Activated CD4-positive, alpha-beta T cell treated with anti-CD3 and anti-CD28 coated beads, Interleukin-2, amount 10 ng/mL, durations not matched to agents 7 days and 5 days (primary cell): ENCODE data around the gene KIF16B. TPM values are rescaled to one million over a fixed set of nuclear protein-coding genes. Genes with fewer than 3 reads are reported as not detected.

Experiments used
- CTCF ChIA-PET: fragments of 350-600 bp; sonication (Branson Sonifier 250); formaldehyde crosslinking; loops from one replicate; lab custom pipeline; 2021; ENCODE audit warnings: antibody characterized with exemption; lab: Charles Lee
- POLR2A ChIA-PET: fragments of 350-600 bp; sonication (Branson Sonifier 250); formaldehyde crosslinking; loops from one replicate; lab custom pipeline; 2021; ENCODE audit warnings: antibody characterized with exemption; lab: Charles Lee
- DNase-seq: peaks from one replicate; pipeline ENCODE4 v3.0.0-alpha.2; 2020
- H3K27ac Mint-ChIP-seq: one replicate; pipeline ENCODE4 v1.8.0; 2021; ENCODE audit warnings: mild to moderate bottlenecking, moderate library complexity, mixed read lengths
- H3K27me3 Mint-ChIP-seq: one replicate; pipeline ENCODE4 v1.8.0; 2021; ENCODE audit warnings: mixed read lengths
- H3K36me3 Mint-ChIP-seq: one replicate; pipeline ENCODE4 v1.8.0; 2021; ENCODE audit warnings: low read depth, mixed read lengths
- H3K4me1 Mint-ChIP-seq: one replicate; pipeline ENCODE4 v1.8.0; 2021; ENCODE audit warnings: mixed read lengths
- H3K4me3 Mint-ChIP-seq: one replicate; pipeline ENCODE4 v1.8.0; 2021; ENCODE audit warnings: mild to moderate bottlenecking, moderate library complexity, mixed read lengths
- H3K9me3 Mint-ChIP-seq: one replicate; pipeline ENCODE4 v1.8.0; 2021; ENCODE audit warnings: mixed read lengths
- total RNA-seq, 2 experiments: library from RNA; stranded (reverse); gene quantifications; one replicate each; pipeline ENCODE4 v1.2.3, GENCODE V29; 2021

Gene KIF16B
- total RNA-seq, 2 experiments from 2014 or later = 9.4 to 10.3 TPM

DNA sequence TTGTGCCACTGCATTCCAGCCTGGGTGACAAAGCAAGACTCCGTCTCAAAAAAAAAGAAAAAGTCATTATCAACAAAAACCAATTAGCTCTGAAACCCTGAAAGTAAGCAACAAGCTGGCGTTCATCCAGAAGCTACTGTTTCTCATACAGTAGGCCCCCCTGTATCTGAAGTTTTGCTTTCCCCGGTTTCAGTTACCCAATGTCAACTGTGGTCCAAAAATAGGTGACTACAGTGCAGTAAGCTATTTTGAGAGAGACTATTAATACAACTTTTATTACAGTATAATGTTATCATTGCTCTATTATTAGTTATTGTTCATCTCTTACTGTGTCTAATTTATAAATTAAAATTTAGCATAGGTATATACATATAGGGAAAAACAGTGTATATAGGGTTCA is 135.1 kb downstream of the KIF16B start:
- Mint-ChIP-seq H3K4me3 (no peak overlapping the region), H3K4me1 (peaks cover 9% of the 10 kb centered on the region), H3K27me3 (no peaks in the 10 kb centered on the region), H3K36me3 (peaks cover 8% of the 10 kb centered on the region), H3K27ac (no peak overlapping the region), H3K9me3 (peaks cover 14% of the 10 kb centered on the region)
- no peak for DNase-seq
- ChIA-PET POLR2A (no interaction called here), CTCF (interaction anchor here (0.7 kb wide), 1 partner anchor 23 kb away, joined by 4 read pairs; no protein-coding TSS in a partner anchor)

DNA sequence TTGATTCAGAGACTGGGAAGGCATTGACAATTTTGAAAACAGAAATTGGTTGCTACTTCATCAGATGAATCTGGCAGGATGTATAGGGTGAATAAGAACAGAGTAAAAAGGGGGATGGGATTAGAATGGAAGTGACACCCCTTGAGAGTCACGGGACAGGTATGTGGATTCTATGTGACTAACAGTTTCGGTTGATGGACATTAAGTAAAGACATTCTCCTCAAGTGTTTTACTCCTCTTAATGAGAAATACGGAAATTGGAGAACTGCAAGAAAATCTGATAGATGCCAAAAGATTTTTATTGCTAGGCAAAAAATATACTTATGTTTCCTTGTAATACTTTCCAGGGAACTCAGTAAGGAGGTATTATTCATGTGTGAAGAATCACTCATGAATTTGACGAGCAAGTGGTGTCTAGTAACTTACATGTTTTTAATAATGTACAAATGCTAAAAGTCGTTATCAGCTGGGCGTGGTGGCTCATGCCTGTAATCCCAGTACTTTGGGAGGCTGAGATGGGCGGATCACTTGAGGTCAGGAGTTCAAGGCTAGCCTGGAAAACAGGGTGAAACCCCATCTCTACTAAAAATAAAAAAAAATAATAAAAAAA is 135.8 kb downstream of the KIF16B start:
- no peak overlapping the region for H3K27ac Mint-ChIP-seq
- peaks cover 14% of the 10 kb centered on the region for H3K9me3 Mint-ChIP-seq
- CTCF ChIA-PET = interaction anchor here (0.7 kb wide), 1 partner anchor 22 kb away, joined by 4 read pairs; no protein-coding TSS in a partner anchor

DNA sequence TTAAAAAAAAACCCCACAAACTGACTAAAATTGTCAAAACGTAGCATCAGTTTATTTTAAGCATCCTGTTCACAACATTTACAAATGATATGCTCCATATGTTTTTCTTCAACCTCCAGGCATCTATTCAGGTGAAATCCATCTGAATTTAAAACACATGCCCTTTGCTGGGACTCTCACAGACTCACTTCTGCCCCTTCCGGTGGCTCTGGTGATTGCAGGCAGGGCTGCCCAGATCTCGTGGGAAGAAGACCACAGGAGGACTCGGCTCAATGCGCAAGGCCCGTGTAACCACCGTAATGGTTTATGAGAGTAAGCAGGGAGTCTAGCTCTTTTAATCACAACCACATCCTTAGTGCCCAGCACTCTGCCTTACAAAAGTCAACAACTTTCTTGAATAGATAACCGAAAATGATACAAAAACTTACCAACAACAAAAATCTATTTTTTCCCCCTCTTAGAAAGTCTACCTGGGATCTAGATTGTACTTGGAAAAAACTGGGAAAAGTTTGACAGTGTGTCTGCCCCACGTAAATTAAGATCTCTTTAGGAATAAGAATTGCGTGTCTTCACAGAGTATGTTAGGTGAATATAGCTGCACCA is 139.1 kb downstream of the KIF16B start:
- Mint-ChIP-seq H3K4me1 (peaks cover under 1% of the 10 kb centered on the region), H3K4me3 (no peak overlapping the region), H3K27me3 (no peaks in the 10 kb centered on the region), H3K9me3 (peaks cover 5% of the 10 kb centered on the region), H3K36me3 (peaks cover 4% of the 10 kb centered on the region), H3K27ac (no peak overlapping the region)
- ChIA-PET POLR2A (no interaction called here), CTCF (no interaction called here)
- peak; percentile 38 for DNase-seq

More for the DNA sequence above, 135.8 kb downstream of the KIF16B start:
- H3K4me3 Mint-ChIP-seq = no peak overlapping the region
- no peaks in the 10 kb centered on the region for H3K27me3 Mint-ChIP-seq
- DNase-seq = no peak
- peaks cover 9% of the 10 kb centered on the region for H3K4me1 Mint-ChIP-seq
- H3K36me3 Mint-ChIP-seq = peaks cover 8% of the 10 kb centered on the region
- POLR2A ChIA-PET = no interaction called here

DNA sequence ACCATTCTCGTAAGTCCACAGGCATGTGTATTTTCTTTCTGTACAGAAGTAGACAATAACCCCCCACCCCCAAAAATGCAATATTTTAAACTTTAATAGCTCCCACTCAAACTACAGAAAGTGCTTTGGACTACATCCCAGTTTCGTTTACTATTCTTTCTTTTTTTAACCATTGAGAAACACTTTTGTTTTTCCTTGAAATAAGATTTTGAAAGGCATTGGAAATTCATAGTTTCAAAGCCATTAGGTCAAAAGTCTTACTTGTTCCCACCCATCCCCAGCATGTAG is 140.0 kb downstream of the KIF16B start:
- ChIA-PET CTCF (interaction anchor here (0.7 kb wide), 1 partner anchor 28 kb away, joined by 3 read pairs; no protein-coding TSS in a partner anchor), POLR2A (no interaction called here)
- Mint-ChIP-seq H3K4me1 (no peaks in the 10 kb centered on the region), H3K27me3 (no peaks in the 10 kb centered on the region), H3K9me3 (no peaks in the 10 kb centered on the region), H3K36me3 (peaks cover 2% of the 10 kb centered on the region), H3K4me3 (no peak overlapping the region), H3K27ac (no peak overlapping the region)
- DNase-seq = no peak

DNA sequence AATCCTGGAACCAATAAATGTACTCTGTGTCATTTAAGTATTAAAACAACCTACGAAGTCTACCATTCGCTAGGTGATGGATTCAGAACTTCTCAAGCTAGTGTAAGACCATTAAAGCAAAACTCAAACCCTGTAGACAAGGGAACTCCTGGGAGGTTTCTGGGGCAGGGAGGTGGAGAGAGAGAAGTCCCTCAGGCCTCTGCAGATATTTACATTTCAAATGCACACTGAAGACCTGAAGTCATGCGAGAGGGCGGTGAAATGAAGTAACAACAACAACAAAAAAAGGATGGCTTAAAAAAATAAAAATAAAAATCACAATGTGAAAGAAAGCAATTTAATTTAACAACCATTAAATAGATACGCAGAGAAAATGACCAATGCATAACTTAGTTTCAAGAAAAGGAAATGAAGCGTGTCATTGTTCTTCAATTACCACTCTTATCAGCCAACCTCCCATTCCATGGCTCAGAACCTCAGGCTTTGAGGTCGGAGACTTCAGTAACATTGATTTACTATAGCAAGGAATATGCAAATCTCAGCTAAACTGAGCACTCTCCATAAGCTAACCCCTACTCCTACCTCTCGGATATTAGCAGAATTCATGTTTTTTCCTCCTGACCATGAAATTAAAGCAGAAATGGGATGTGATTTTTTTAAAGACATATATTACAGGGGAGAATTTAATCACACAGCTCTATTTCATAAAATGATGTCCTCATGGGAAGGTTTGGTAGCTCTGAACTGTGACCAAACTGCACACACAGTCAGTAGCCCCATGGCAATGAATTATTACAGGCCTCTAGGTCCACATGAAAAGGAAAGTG is 140.6 kb downstream of the KIF16B start:
- CTCF ChIA-PET = interaction anchor here (0.7 kb wide), 1 partner anchor 28 kb away, joined by 3 read pairs; no protein-coding TSS in a partner anchor
- H3K4me3 Mint-ChIP-seq = no peak overlapping the region
- H3K9me3 Mint-ChIP-seq = no peaks in the 10 kb centered on the region
- POLR2A ChIA-PET = no interaction called here
- no peaks in the 10 kb centered on the region for H3K4me1 Mint-ChIP-seq
- peaks cover 2% of the 10 kb centered on the region for H3K36me3 Mint-ChIP-seq
- H3K27me3 Mint-ChIP-seq = no peaks in the 10 kb centered on the region
- no peak for DNase-seq
- no peak overlapping the region for H3K27ac Mint-ChIP-seq

DNA sequence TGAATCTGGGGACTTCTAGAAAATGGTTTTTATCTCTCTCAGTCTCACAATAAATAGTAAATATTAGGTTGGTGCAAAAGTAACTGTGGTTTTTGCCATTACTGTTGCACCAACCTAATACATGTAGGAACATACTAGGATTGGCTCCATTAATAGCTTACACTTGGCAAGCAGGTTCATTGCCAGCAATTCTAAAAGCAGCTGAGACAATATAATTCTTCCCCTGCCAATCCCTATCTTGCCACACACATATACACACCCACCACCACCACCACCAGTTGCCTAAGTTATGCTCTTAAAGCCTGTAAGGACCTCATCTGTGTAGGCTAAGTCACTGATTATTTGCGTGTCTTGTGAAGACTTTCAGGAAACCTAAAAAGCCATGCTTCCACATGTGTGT is 145.1 kb downstream of the KIF16B start:
- Mint-ChIP-seq H3K27ac (no peak overlapping the region), H3K9me3 (no peaks in the 10 kb centered on the region), H3K27me3 (no peaks in the 10 kb centered on the region), H3K36me3 (peaks cover 14% of the 10 kb centered on the region), H3K4me1 (no peaks in the 10 kb centered on the region), H3K4me3 (no peak overlapping the region)
- ChIA-PET POLR2A (no interaction called here), CTCF (no interaction called here)
- no peak for DNase-seq

DNA sequence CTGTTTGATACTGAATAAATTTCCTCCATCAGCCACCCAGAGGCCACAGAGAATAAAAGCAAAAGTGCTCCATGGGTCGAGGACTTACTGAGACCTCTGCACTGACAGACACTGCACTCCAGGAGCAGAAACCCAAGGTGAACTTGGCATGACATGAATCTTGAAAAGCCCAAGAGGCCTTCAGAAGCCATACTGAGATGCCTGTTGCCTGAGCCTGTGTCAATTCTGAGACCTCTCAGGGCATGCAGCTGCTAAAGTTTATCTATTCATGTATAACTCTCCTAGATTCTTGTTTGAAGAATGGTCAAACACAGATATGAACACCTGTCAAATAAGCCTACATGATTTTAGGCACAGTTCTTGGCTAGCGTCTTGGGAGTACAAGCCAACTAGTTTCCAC is 145.7 kb downstream of the KIF16B start:
- no peaks in the 10 kb centered on the region for H3K9me3 Mint-ChIP-seq
- H3K4me3 Mint-ChIP-seq = no peak overlapping the region
- ChIA-PET CTCF (no interaction called here), POLR2A (no interaction called here)
- H3K27me3 Mint-ChIP-seq = no peaks in the 10 kb centered on the region
- peaks cover 14% of the 10 kb centered on the region for H3K36me3 Mint-ChIP-seq
- DNase-seq = no peak
- H3K4me1 Mint-ChIP-seq = no peaks in the 10 kb centered on the region
- H3K27ac Mint-ChIP-seq = no peak overlapping the region

DNA sequence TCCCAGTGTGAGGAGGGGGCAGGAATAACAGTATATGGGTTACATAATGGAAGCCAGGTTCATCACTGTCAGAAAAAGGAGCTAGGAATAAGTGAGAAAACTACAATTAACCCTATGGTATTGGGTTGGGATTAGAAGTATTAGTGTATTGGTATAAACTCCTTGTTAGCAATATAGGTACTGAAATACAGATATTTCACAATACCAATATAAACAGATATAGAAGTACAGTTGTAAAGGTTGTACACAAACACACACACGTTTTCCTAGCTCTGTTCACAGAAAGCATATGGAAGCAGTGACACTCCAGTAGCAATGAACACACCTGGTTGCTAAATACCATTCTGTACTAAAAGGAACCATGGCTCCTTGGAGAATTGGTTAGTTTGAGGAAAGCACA is 148.5 kb downstream of the KIF16B start:
- Mint-ChIP-seq H3K4me1 (no peaks in the 10 kb centered on the region), H3K9me3 (no peaks in the 10 kb centered on the region), H3K27me3 (no peaks in the 10 kb centered on the region), H3K36me3 (peaks cover 14% of the 10 kb centered on the region), H3K27ac (no peak overlapping the region), H3K4me3 (no peak overlapping the region)
- POLR2A ChIA-PET = no interaction called here
- no peak for DNase-seq
- CTCF ChIA-PET = no interaction called here

DNA sequence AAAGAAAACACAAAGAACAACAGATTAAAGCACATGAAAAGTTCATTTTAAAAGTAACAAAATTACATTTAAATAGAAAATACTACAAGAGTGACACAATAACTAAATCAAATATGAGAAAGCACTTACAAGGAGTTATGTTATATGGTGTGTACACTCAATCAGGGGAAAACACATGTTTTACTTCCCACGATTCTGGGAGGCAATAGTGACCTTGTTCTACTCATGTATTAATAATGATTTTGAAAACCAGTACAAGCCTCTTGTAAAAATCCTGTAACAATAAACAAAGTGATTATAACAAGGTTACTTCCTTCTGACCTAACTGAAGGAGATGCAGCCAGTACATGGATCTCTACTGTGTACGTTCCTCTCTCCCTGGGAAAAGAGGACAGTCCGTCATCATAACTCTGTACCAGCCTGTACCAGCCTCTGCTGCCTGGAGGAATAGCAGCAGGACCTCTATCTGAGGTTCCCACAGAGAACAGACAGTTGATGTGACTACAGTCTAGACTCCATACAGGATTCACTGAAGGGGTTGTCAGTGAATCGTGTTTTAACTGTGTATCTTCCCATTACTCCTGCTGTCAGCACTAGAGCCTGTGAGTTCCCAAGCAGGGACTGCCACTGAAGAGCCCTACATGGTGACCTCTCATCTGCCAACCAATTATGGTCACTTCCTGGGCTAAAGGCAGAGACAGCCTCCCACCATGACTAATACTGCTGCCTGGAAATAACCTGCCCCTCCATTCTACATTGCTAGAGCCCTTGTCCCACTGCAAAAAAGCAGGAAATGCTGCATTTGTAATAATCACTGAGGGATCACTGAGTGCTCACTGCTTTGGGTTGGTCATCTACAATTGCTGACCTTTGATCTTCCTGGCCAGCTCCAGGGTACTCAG is 149.7 kb downstream of the KIF16B start:
- no peaks in the 10 kb centered on the region for H3K4me1 Mint-ChIP-seq
- no peak overlapping the region for H3K4me3 Mint-ChIP-seq
- ChIA-PET POLR2A (no interaction called here), CTCF (no interaction called here)
- H3K27me3 Mint-ChIP-seq = no peaks in the 10 kb centered on the region
- H3K9me3 Mint-ChIP-seq = no peaks in the 10 kb centered on the region
- H3K36me3 Mint-ChIP-seq = peaks cover 16% of the 10 kb centered on the region
- no peak for DNase-seq
- H3K27ac Mint-ChIP-seq = no peak overlapping the region

DNA sequence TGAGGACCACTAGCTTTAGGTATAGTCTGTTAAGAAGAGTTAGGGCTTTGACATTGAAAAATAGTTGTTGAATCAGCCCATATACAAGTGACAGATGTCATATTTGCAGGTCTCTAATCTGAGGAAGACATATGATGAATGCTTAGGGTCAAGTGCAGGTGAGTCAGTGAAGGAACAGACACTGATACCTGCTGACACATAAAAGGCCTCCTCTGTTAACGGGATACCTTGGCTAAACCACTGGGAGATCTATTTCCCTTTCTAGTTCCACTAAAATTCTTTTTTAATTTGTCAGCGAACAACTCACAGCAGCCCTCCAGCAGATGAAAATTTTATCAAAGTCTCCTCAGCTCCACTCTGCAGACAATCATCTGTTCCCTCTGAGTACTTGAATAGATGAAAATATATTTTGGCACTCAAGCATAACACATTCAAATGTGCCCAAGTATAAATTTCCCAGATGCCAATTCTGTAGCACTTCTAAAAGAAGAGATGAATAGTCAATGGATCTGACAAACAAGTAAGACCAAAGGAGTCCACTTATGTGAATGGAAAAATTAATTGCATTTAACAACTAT is 154.0 kb downstream of the KIF16B start:
- Mint-ChIP-seq H3K4me1 (no peaks in the 10 kb centered on the region), H3K9me3 (no peaks in the 10 kb centered on the region), H3K27ac (no peak overlapping the region), H3K27me3 (no peaks in the 10 kb centered on the region), H3K4me3 (no peak overlapping the region), H3K36me3 (peaks cover 3% of the 10 kb centered on the region)
- DNase-seq = no peak
- ChIA-PET CTCF (interaction anchor here (0.7 kb wide), 1 partner anchor 8 kb away, joined by 3 read pairs; no protein-coding TSS in a partner anchor), POLR2A (no interaction called here)

DNA sequence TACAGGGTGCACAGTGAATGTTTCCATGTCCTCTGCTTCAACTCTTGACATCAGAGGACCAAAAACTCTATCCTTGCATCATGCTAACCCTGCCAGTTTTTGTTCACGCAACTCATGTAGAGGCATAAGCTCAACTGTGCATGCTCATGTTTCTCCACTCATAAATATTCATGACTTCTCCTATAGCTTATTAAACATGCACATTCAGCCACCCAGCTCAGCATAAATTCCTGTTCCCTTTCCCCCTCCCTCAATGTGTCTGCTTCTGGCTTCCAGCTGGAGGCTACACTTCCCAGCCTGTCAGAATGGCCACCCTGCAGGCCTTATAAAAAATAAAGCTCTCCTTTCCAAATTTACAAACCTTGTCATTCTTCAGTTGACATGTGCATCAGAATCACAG is 154.6 kb downstream of the KIF16B start:
- CTCF ChIA-PET = no interaction called here
- Mint-ChIP-seq H3K4me3 (no peak overlapping the region), H3K9me3 (no peaks in the 10 kb centered on the region), H3K36me3 (peaks cover 3% of the 10 kb centered on the region), H3K27me3 (no peaks in the 10 kb centered on the region), H3K4me1 (no peaks in the 10 kb centered on the region), H3K27ac (no peak overlapping the region)
- no peak for DNase-seq
- POLR2A ChIA-PET = no interaction called here

DNA sequence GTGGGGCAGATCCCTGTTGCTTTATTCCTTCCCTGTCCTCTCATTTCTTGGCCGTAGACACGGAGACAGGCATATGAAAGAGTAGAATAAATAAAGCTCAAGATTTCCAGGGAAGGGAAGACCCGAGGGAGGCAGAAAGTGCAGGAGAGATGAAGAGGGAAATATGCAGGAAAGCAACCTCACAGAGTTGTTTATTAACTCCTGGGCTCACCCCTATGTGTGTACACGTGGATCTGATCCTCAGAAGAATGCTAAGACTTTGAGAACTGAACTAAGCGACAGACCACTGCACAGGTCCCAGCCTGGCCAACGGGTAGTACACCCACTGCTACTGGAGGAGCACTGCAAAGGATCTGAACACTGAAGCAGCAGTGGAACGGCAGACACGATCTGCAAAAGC is 156.2 kb downstream of the KIF16B start:
- ChIA-PET POLR2A (no interaction called here), CTCF (interaction anchor here (1.2 kb wide), 1 partner anchor 10 kb away, joined by 5 read pairs; no protein-coding TSS in a partner anchor)
- Mint-ChIP-seq H3K36me3 (peaks cover 3% of the 10 kb centered on the region), H3K4me3 (no peak overlapping the region), H3K27ac (no peak overlapping the region), H3K9me3 (no peaks in the 10 kb centered on the region), H3K4me1 (no peaks in the 10 kb centered on the region), H3K27me3 (no peaks in the 10 kb centered on the region)
- DNase-seq = no peak
